ENCODE data around the gene KIF3C. TPM values are rescaled to one million over a fixed set of nuclear protein-coding genes. Genes with fewer than 3 reads are reported as not detected.

Gene KIF3C
- total and polyA plus RNA-seq, 2 of the 8 experiments (the other 6 are each of a cell fraction or from before 2014, with no cell fraction given) = 13.4 to 58.1 TPM

- no peak overlapping the region for H3K18ac ChIP-seq (ENCODE audit: extremely low read depth, low read length)
- H2AK5ac ChIP-seq (ENCODE audit: low read depth, low read length) = no peak overlapping the region
- no peak overlapping the region for H3K27ac ChIP-seq (ENCODE audit: low read depth, low read length)
- H4K20me1 ChIP-seq (replicated peaks in 1 of 2; ENCODE audit: control insufficient read depth in 1 of 2, insufficient read depth in 2 of 2, low read length in 2 of 2) = peaks cover 2% of the 10 kb centered on the region in 2 experiments
- TF ChIP-seq EP300 (IDR thresholded peaks at IDR 0.05; ENCODE audit: borderline replicate concordance in 1 of 2, low read depth in 2 of 2, low read length in 2 of 2) (no peak), NANOG (IDR thresholded peaks at IDR 0.05; ENCODE audit: insufficient read depth, low read depth, low read length, poor library complexity, severe bottlenecking) (no peak), SP1 (IDR thresholded peaks at IDR 0.05; ENCODE audit: low read depth, low read length) (no peak), POU5F1 (IDR thresholded peaks at IDR 0.05; ENCODE audit: low read depth, low read length) (no peak)
- peaks cover 0 to 24% (median 5%) of the 10 kb centered on the region in 4 experiments; a peak in 3 of 8 replicates for H3K36me3 ChIP-seq (ENCODE audit: control insufficient read depth in 2 of 4, insufficient read depth in 4 of 4, low read length in 3 of 4)
- no peak overlapping the region for H3K56ac ChIP-seq (replicated peaks; ENCODE audit: insufficient read length, low read depth, low read length)
- no peaks in the 10 kb centered on the region for H3K79me1 ChIP-seq (ENCODE audit: low read depth, low read length)
- no peak overlapping the region for H2AFZ ChIP-seq (ENCODE audit: low read length)
- POLR2A ChIA-PET (ENCODE audit: partially characterized antibody) = no interaction called here
- H2BK15ac ChIP-seq (ENCODE audit: low read length) = no peak overlapping the region
- H4K5ac ChIP-seq (ENCODE audit: insufficient read length, low read depth, low read length) = no peak overlapping the region
- H3K27me3 ChIP-seq (replicated peaks in 1 of 4; ENCODE audit: control insufficient read depth in 3 of 4, extremely low read depth in 1 of 4, insufficient read depth in 3 of 4, low read length in 3 of 4) = no peaks in the 10 kb centered on the region
- no peak overlapping the region for H4K91ac ChIP-seq (replicated peaks; ENCODE audit: insufficient read length, low read length)
- no peak overlapping the region for H2BK120ac ChIP-seq (replicated peaks; ENCODE audit: low read depth, low read length)
- no peak overlapping the region for H3K23ac ChIP-seq (ENCODE audit: insufficient read length)
- H4K8ac ChIP-seq (ENCODE audit: extremely low read depth, insufficient read depth, low read length) = no peak overlapping the region
- H3K23me2 ChIP-seq (ENCODE audit: low read depth, low read length) = no peaks in the 10 kb centered on the region
- H3K4me3 ChIP-seq (ENCODE audit: extremely low read depth in 1 of 4, insufficient read depth in 2 of 4, low read depth in 3 of 4, low read length in 4 of 4) = no peak overlapping the region
- no peak for DNase-seq (ENCODE audit: low read depth in 1 of 2, low spot score in 2 of 2)
- no peak overlapping the region for H3K4ac ChIP-seq (replicated peaks; ENCODE audit: insufficient read length, low read depth, low read length)
- H2BK12ac ChIP-seq (ENCODE audit: low read depth, low read length) = no peak overlapping the region
- no peak for FAIRE-seq
- CTCF ChIA-PET (ENCODE audit: partially characterized antibody) = interaction anchor here (1.2 kb wide), 1 partner anchor 23 kb away, joined by 5 read pairs; no protein-coding TSS in a partner anchor
- H3K9me3 ChIP-seq (ENCODE audit: insufficient read depth in 2 of 2, low read depth in 1 of 2, low read length in 1 of 2) = no peaks in the 10 kb centered on the region
- H3K14ac ChIP-seq (ENCODE audit: insufficient read length) = no peak overlapping the region
- H3K9ac ChIP-seq (replicated peaks in 1 of 4; ENCODE audit: extremely low read depth in 1 of 4, low read depth in 3 of 4, low read length in 3 of 4) = no peak overlapping the region
- H3K79me2 ChIP-seq (ENCODE audit: control insufficient read depth in 1 of 2, insufficient read depth in 2 of 2, low read length in 2 of 2) = no peaks in the 10 kb centered on the region
- H3K4me1 ChIP-seq (replicated peaks in 1 of 4; ENCODE audit: control insufficient read depth in 3 of 4, insufficient read depth in 4 of 4, low read length in 3 of 4) = no peaks in the 10 kb centered on the region
- no peak overlapping the region for H2BK20ac ChIP-seq (ENCODE audit: low read length)
- WGBS, 2 experiments (ENCODE audit: extremely low coverage in 1 of 2, insufficient coverage in 1 of 2, insufficient read length in 1 of 2, insufficient replicate concordance in 2 of 2, low coverage in 1 of 2, low lambda C conversion rate in 2 of 2, missing lambda C conversion rate in 1 of 2) = 87% methylated on average over 2 of the region's 2 CpGs; no CpG with 5 or more reads in 1 of the 2 experiments
- no peak overlapping the region for H2BK5ac ChIP-seq (ENCODE audit: low read depth, low read length)
- H3K4me2 ChIP-seq (ENCODE audit: insufficient read depth in 1 of 2, low read depth in 2 of 2, low read length in 2 of 2) = no peak overlapping the region
Measured at GRCh38 chr2:25933622-25934021, 48.7 kb downstream of the KIF3C start.

Data from H1 (cell line).